Measurements from ENCODE around the gene SMURF1. TPM values are rescaled to one million over a fixed set of nuclear protein-coding genes. Genes with fewer than 3 reads are reported as not detected.

Gene SMURF1
- total RNA-seq, 1 donor from 2014 or later, result 22.1 TPM

DNA sequence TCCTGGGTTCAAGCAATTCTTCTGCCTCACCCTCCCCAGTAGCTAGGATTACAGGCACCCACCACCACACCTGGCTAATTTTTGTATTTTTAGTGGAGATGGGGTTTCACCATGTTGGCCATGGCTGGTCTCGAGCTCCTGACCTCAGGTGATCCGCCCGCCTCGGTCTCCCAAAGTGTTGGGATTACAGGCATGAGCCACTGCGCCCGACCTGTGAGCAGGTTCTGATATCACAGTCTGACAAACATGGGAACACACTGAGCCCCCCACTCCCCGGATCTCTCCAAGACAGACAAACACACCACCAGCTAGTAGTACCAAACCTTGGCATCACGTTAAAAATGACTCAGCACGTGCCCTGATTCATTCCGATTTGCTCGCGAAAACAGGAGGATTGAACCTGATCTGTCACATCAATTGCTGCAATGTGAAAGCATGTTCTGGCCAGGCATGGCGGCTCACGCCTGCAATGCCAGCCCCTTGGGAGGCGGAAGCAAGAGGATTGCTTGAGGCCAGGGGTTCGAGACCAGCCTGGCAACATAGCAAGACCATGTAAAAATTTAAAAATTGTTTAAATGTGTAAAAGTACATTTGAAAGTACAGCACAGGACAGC lies 106.5 kb downstream of the SMURF1 start:
- Mint-ChIP-seq H3K27ac (no peak overlapping the region), H3K36me3 (peaks cover 36% of the 10 kb centered on the region), H3K4me1 (ENCODE audit: unreplicated experiment) (no peaks in the 10 kb centered on the region), H3K4me3 (no peak overlapping the region), H3K27me3 (no peaks in the 10 kb centered on the region), H3K9me3 (no peaks in the 10 kb centered on the region)
- TF ChIP-seq, protein P1, sequence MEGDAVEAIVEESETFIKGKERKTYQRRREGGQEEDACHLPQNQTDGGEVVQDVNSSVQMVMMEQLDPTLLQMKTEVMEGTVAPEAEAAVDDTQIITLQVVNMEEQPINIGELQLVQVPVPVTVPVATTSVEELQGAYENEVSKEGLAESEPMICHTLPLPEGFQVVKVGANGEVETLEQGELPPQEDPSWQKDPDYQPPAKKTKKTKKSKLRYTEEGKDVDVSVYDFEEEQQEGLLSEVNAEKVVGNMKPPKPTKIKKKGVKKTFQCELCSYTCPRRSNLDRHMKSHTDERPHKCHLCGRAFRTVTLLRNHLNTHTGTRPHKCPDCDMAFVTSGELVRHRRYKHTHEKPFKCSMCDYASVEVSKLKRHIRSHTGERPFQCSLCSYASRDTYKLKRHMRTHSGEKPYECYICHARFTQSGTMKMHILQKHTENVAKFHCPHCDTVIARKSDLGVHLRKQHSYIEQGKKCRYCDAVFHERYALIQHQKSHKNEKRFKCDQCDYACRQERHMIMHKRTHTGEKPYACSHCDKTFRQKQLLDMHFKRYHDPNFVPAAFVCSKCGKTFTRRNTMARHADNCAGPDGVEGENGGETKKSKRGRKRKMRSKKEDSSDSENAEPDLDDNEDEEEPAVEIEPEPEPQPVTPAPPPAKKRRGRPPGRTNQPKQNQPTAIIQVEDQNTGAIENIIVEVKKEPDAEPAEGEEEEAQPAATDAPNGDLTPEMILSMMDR (conservative IDR thresholded peaks at IDR 0.05), result no peak
- no peak for DNase-seq (ENCODE audit: extremely low spot score, unreplicated experiment)

DNA sequence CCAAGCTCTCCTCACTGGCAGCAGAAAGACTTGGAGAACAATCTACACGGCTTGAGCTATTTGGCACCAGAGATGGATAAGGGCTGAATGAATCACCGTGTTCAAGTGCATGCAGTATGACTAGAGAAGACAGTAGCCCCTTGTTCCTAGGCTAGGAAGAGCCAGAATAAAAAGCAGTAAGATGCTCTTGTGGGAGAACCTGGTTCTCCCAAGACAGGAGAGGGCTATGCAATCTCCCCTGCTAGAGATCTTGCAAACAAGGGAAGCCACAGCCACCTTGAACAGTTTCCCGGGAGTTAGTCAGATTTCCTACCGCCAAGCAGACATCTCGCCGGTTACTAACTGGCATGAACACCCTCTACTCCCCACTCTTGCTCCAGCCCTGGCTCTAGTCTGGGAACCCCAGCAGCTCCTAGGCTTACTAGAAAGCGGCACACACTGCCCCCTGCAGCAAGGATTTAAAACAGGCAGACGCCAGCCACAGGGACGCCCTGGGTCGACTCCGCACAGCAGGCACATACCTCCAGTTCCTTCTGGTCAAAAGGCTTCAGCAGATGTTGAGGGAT lies 107.3 kb downstream of the SMURF1 start:
- Mint-ChIP-seq H3K4me1 (ENCODE audit: unreplicated experiment) (no peaks in the 10 kb centered on the region), H3K9me3 (no peaks in the 10 kb centered on the region), H3K27ac (peak overlapping the region; percentile 56), H3K36me3 (peaks cover 33% of the 10 kb centered on the region), H3K4me3 (no peak overlapping the region), H3K27me3 (no peaks in the 10 kb centered on the region)
- DNase-seq (ENCODE audit: extremely low spot score, unreplicated experiment), result no peak
- TF ChIP-seq, protein P1 (conservative IDR thresholded peaks at IDR 0.05), result peak; percentile 62

DNA sequence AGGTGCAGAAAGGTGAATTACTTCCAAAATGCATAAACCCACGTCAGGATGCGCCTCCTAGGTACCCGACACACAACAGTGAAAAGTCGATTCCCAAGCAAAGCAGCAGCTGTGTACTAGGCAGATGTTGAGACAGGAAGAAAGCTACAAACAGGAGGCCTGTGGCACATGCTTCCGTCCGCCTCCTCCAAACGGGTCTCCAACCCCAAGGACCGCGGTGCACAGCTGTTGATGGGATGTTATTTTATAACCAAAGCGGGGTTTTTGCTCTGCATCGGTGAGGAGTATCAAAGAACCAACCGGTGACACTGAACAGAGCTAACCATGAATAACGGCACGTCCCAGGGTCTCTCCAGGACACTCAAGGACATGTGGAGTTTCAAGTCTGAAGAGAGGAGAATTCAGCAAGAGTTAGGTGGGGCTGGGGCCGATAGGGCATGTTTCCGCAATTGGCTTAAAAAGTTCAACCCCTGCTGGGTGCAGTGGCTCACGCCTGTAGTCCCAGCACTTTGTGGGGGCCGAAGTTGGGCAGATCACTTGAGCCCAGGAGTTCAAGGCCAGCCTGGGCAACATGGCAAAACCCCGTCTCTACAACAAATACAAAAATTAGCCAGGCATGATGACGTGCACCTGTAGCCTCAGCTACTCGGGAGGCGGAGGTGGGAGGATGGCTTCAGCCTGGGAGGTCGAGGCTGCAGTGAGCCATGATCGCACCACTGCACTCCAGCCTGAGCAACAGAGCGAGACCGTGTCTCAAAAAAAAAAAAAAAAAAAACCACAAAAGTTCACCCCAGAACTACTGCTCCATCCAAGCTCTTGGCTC lies 108.0 kb downstream of the SMURF1 start:
- Mint-ChIP-seq H3K27me3 (no peaks in the 10 kb centered on the region), H3K9me3 (no peaks in the 10 kb centered on the region), H3K27ac (no peak overlapping the region), H3K4me3 (no peak overlapping the region), H3K4me1 (ENCODE audit: unreplicated experiment) (no peaks in the 10 kb centered on the region), H3K36me3 (peaks cover 36% of the 10 kb centered on the region)
- no peak for DNase-seq (ENCODE audit: extremely low spot score, unreplicated experiment)
- TF ChIP-seq, protein P1 (conservative IDR thresholded peaks at IDR 0.05), result no peak

DNA sequence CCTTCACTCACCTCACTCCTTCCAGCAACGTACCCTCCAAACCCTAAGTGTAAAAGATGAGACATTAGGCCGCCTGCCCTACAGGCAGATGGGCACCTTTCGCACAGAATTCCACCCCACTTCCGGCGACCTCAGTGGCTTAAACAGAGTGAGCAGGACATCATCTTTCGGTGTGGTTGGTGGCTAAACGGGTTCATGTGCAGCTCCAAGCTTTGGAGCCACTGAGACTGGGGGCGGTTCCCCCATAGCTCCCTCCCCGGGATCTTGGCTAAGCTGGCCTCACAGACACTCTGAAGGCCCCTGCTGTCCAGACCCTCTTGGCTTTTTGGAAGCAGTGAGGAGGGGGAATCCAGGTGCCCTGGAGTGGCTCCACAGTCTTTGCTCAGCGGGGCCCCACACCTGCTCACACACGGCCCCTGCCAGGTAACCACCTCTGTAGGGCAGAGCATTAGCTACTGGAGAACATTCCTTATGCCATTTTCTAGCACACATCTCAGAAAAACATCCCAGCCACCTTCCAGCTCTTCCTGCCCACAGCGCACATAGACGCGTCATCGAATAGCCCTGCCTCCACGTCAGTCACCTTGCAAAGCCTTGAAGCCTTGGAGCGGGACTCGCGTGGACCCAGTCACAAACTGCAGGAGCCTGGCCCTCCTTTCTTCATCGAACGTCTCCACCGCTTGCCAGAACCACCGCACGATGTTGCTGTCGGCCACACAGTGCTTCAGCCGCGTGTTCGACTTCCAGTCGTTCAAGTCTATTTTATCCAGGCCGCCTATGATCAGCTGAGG lies 108.8 kb downstream of the SMURF1 start:
- Mint-ChIP-seq H3K9me3 (no peaks in the 10 kb centered on the region), H3K4me1 (ENCODE audit: unreplicated experiment) (no peaks in the 10 kb centered on the region), H3K27ac (no peak overlapping the region), H3K4me3 (no peak overlapping the region), H3K27me3 (no peaks in the 10 kb centered on the region), H3K36me3 (peaks cover 32% of the 10 kb centered on the region)
- no peak for DNase-seq (ENCODE audit: extremely low spot score, unreplicated experiment)
- TF ChIP-seq, protein P1 (conservative IDR thresholded peaks at IDR 0.05), result no peak

DNA sequence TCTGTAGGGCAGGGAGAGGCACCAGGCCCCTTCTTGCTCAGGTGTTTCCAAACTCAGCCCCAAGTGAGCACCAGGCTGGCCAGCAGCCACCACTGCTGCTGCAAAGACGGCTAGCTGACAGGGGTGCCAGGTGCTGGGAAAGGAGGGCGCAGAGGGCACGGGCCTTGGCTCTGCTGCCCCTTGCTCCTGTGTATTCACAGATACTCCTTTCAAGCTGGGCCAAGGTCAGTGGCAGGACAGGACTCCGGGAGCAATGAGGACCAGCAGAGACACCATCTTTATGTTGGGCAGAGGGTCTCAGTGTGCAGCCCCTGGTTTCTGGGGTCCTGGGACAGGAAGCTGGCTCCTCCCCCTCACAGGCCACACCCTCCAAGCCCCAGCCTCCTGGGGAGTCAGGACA lies 110.1 kb downstream of the SMURF1 start:
- Mint-ChIP-seq H3K27me3 (no peaks in the 10 kb centered on the region), H3K4me3 (no peak overlapping the region), H3K4me1 (ENCODE audit: unreplicated experiment) (no peaks in the 10 kb centered on the region), H3K27ac (no peak overlapping the region), H3K9me3 (no peaks in the 10 kb centered on the region), H3K36me3 (peaks cover 33% of the 10 kb centered on the region)
- no peak for DNase-seq (ENCODE audit: extremely low spot score, unreplicated experiment)
- TF ChIP-seq, protein P1 (conservative IDR thresholded peaks at IDR 0.05), result no peak
